ENCODE results near the gene RACGAP1. TPM values are rescaled to one million over a fixed set of nuclear protein-coding genes. Genes with fewer than 3 reads are reported as not detected.
A peak's percentile ranks its signal among the peaks of the same experiment; 100 is the strongest.

RACGAP1 gene
- total RNA-seq, 2 donors from 2014 or later: 121 to 150 TPM

- peaks cover 62% of the 10 kb centered on the region for H3K27me3 Mint-ChIP-seq (ENCODE audit: low read depth)
- H3K4me3 Mint-ChIP-seq: no peak overlapping the region
- peak in 1 of 2 donors; percentile 22 for ATAC-seq (replicated peaks in 1 of 2)
These were observed 70.1 kb downstream of the RACGAP1 start for GRCh38 chr12:49954863-49955830.

DNA sequence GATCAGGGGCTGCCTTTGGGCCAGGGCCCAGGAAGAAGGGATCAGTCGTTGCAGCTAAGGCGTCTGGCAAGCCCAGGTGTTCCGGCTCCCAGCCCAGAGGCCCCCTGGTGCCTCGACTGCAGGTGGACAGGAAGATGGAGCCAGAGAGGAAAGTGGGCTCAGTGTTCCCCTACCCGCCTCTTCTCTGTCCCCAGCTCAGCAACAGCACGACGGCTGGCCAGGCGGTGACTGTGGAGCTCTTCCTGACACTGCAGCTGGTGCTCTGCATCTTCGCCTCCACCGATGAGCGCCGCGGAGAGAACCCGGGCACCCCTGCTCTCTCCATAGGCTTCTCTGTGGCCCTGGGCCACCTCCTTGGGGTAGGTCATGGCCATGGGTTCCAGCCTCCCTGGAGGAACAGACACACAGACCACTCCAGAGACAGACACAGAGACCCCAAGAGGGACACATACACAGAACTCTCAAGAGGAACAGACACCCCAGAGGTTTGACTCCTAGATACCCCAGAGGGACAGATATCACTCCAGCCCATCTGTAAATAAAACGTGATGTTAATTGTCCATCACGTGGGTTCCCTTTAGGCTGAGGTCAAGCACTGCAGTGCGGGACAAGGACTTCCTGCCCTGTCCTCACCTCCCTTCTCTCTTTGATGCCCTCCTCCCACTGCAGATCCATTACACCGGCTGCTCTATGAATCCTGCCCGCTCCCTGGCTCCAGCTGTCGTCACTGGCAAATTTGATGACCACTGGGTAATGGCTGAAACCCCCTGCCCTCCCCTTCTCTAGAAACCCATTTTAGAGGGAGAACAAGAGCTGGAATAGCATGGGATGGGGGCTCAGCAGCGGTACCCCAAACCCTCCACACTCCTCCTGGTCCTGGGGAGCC, 71.1 kb downstream of the RACGAP1 start:
- Mint-ChIP-seq H3K4me3 (no peak overlapping the region), H3K36me3 (ENCODE audit: insufficient read depth in 2 of 2) (no peaks in the 10 kb centered on the region), H3K27me3 (ENCODE audit: low read depth) (peaks cover 53% of the 10 kb centered on the region), H3K9me3 (no peaks in the 10 kb centered on the region), H3K27ac (no peak overlapping the region), H3K4me1 (ENCODE audit: low read depth) (no peaks in the 10 kb centered on the region)
- no peak for ATAC-seq (replicated peaks in 1 of 2)
- DNase-seq: no peak

More at GRCh38 chr12:49954863-49955830, 70.1 kb downstream of the RACGAP1 start:
- DNase-seq: no peak
- no peaks in the 10 kb centered on the region for H3K9me3 Mint-ChIP-seq
- H3K4me1 Mint-ChIP-seq (ENCODE audit: low read depth): peaks cover under 1% of the 10 kb centered on the region
- H3K27ac Mint-ChIP-seq: no peak overlapping the region
- no peaks in the 10 kb centered on the region for H3K36me3 Mint-ChIP-seq (ENCODE audit: insufficient read depth in 2 of 2)

DNA sequence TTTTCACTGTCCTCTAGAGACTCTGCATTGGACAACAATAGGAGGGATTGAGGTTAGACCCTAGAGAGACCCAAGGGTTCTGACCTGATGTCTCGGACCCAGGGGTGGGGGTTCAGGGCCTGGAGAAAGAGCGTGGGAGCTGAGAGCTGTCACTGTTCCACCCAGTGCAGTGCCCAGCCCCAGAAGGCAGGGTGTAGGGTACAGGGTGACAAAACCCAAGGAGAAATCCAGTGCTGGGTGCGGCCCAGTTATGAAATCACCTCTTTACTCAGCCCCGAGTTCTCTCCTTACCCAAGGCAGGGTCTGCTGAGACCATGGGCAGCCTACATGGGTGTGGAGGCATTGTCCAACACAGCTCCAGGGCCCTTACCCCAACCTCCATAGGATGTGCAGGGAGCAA, 72.1 kb downstream of the RACGAP1 start:
- no peaks in the 10 kb centered on the region for H3K4me1 Mint-ChIP-seq (ENCODE audit: low read depth)
- no peaks in the 10 kb centered on the region for H3K9me3 Mint-ChIP-seq
- H3K27me3 Mint-ChIP-seq (ENCODE audit: low read depth): peaks cover 43% of the 10 kb centered on the region
- ATAC-seq (replicated peaks in 1 of 2) (no peak), DNase-seq (no peak)
- no peak overlapping the region for H3K4me3 Mint-ChIP-seq
- no peaks in the 10 kb centered on the region for H3K36me3 Mint-ChIP-seq (ENCODE audit: insufficient read depth in 2 of 2)
- H3K27ac Mint-ChIP-seq: no peak overlapping the region

DNA sequence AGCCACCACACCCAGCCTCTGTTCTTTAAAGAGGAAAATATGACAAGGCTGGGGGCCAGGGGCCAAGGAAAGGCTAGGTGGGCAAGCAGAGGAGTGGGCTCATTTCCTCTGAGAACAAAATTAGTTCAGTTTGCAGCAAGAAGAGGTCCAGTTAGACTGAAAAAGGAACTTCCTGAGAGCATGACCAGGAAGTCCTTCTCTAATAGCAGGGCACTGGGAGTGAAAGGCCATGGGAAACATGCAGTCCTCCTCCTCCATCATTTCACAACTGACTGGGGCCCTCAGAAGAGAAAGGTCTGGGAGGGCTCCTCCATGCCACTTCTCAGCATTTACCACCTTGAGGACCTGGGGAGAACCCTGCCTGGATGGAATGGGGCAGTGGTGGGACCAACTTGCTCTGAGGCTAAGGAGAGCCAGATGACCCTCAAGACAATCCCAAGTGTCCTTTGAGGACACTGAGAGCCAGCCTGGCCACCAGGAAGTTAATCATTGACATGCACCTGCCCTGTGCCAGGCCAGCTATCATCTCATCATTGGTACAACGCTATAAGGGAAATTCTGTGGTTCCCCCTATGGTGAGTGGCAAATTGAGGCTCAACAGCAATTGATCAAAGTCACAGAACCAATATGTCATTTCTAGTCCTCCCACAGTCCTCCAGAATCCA, 72.8 kb downstream of the RACGAP1 start:
- Mint-ChIP-seq H3K27ac (no peak overlapping the region), H3K9me3 (no peaks in the 10 kb centered on the region), H3K4me3 (no peak overlapping the region), H3K36me3 (ENCODE audit: insufficient read depth in 2 of 2) (no peaks in the 10 kb centered on the region), H3K4me1 (ENCODE audit: low read depth) (no peaks in the 10 kb centered on the region), H3K27me3 (ENCODE audit: low read depth) (peaks cover 36% of the 10 kb centered on the region)
- DNase-seq (no peak), ATAC-seq (replicated peaks in 1 of 2) (no peak)

DNA sequence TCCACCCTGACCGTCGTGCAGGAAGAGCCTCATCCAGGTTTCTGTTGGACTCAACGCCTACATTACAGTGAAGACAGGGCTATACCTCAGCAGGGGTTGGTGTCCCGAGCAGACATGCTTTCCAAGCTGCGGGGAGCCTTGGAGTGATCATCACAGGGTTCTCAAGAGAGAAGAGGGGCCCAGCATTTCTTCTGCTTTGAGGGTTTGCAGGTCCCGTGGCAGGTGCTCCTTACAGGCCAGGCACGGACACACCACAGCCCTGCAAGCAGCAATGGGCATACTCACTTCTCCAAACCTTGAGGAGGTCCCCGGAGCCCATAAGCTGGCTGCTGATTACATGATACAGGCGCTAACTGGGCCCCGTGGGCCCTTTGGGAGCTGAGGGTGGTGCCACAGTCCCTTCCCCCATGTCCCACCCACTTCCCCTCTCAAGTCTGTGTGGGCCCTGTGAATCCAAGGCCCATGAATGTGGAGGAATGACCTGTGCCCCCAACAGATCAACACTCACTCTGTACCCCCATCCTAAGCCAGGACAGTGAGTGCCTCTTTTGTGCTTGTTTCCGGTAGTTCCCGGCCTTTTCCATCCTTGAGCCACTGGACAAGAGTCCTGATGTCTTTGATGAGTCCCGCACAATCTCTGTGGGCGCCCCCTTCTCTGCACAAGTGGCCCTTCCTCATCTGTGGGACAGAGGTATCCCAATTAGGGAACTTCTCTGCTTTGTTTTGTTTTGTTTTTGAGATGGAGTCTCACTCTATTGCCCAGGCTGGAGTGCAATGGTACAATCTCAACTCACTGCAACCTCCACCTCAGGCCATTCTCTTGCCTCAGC, 73.7 kb downstream of the RACGAP1 start:
- no peaks in the 10 kb centered on the region for H3K4me1 Mint-ChIP-seq (ENCODE audit: low read depth)
- DNase-seq (no peak), ATAC-seq (replicated peaks in 1 of 2) (no peak)
- H3K4me3 Mint-ChIP-seq: no peak overlapping the region
- H3K27ac Mint-ChIP-seq: no peak overlapping the region
- H3K36me3 Mint-ChIP-seq (ENCODE audit: insufficient read depth in 2 of 2): no peaks in the 10 kb centered on the region
- H3K9me3 Mint-ChIP-seq: no peaks in the 10 kb centered on the region
- peaks cover 27% of the 10 kb centered on the region for H3K27me3 Mint-ChIP-seq (ENCODE audit: low read depth)

GRCh38 chr12:49950273-49951251, 74.7 kb downstream of the RACGAP1 start, which contains the start of gene AQP2:
Gene AQP2, plus strand, starts transcription at chr12:49950737. Its CDS starts 94 bp downstream, at chr12:49950831.
- H3K27ac Mint-ChIP-seq: no peak within 1 kb of the TSS
- ATAC-seq (replicated peaks in 1 of 2) (no peak), DNase-seq (no peak)
- H3K4me1 Mint-ChIP-seq (ENCODE audit: low read depth): peaks cover 10% of the 10 kb centered on the region
- no peaks in the 10 kb centered on the region for H3K36me3 Mint-ChIP-seq (ENCODE audit: insufficient read depth in 2 of 2)
- H3K27me3 Mint-ChIP-seq (ENCODE audit: low read depth): peaks cover 19% of the 10 kb centered on the region
- no peaks in the 10 kb centered on the region for H3K9me3 Mint-ChIP-seq
- H3K4me3 Mint-ChIP-seq: no peak within 1 kb of the TSS

GRCh38 chr12:49949866-49950265, 75.4 kb downstream of the RACGAP1 start:
- H3K27me3 Mint-ChIP-seq (ENCODE audit: low read depth): peaks cover 14% of the 10 kb centered on the region

GRCh38 chr12:49948866-49949845, 76.1 kb downstream of the RACGAP1 start:
- no peak for ATAC-seq (replicated peaks in 1 of 2)
- Mint-ChIP-seq H3K9me3 (no peaks in the 10 kb centered on the region), H3K27ac (no peak overlapping the region), H3K4me3 (no peak overlapping the region), H3K27me3 (ENCODE audit: low read depth) (peaks cover 7% of the 10 kb centered on the region), H3K4me1 (ENCODE audit: low read depth) (peaks cover 23% of the 10 kb centered on the region), H3K36me3 (ENCODE audit: insufficient read depth in 2 of 2) (no peaks in the 10 kb centered on the region)
- no peak for DNase-seq

More at GRCh38 chr12:49949866-49950265, 75.4 kb downstream of the RACGAP1 start:
- Mint-ChIP-seq H3K27ac (no peak overlapping the region), H3K4me3 (no peak overlapping the region), H3K36me3 (ENCODE audit: insufficient read depth in 2 of 2) (no peaks in the 10 kb centered on the region), H3K4me1 (ENCODE audit: low read depth) (peaks cover 17% of the 10 kb centered on the region), H3K9me3 (no peaks in the 10 kb centered on the region)
- ATAC-seq (replicated peaks in 1 of 2): no peak
- DNase-seq: no peak

DNA sequence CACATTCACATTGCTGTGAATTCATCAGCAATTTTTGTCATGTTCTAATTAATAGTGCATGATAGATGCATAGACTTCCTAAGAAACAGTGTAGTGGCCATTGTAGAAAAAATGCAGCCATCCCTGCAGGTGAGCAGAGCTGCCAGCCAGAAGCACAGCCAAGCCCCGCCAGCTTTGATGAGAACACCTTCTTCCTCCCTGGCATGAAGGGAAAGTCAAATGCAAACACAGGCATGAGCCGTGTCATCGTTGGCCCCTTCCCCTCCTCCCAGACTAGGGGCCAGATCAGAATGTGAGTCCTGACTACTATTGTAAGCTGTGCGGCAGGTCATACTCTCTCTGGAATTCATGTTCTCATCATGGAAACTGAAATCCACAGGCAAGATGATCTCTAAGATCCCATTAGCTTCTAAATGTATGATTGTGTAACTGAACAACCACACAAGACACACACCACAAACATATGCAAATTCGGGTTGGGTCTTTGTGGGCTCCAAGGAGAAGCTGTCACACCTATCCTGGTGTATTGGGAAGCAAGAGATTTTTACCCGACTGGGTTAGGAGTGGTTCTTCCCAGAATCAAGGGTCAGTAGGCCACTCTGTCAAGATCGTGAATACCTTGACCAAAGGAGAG, 77.6 kb downstream of the RACGAP1 start:
- ATAC-seq (replicated peaks in 1 of 2): no peak
- Mint-ChIP-seq H3K36me3 (ENCODE audit: insufficient read depth in 2 of 2) (no peaks in the 10 kb centered on the region), H3K4me1 (ENCODE audit: low read depth) (peaks cover 23% of the 10 kb centered on the region), H3K4me3 (no peak overlapping the region), H3K27me3 (ENCODE audit: low read depth) (no peaks in the 10 kb centered on the region), H3K9me3 (no peaks in the 10 kb centered on the region), H3K27ac (no peak overlapping the region)
- DNase-seq: no peak

DNA sequence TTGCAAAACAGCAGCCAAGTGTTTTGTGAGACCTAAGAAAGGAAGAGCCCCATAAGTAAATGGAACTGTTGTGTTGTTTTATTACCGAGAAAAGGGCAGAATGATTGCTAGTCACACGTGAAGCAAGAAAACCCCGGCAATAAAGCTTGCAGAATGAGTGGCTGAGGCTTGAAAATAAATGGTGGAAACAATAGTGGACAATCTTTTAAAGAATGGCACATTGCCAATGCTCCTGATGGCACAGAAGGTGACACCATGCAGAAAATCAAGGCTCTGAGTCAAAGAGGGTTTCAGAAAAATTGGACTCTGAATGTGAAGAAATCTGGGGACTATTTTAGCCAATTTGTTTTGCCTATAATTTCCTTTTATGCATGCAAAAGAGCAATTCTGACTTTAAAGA, 78.8 kb downstream of the RACGAP1 start:
- H3K4me1 Mint-ChIP-seq (ENCODE audit: low read depth): peaks cover 23% of the 10 kb centered on the region
- no peak overlapping the region for H3K27ac Mint-ChIP-seq

More for the DNA sequence above, 78.8 kb downstream of the RACGAP1 start:
- Mint-ChIP-seq H3K36me3 (ENCODE audit: insufficient read depth in 2 of 2) (no peaks in the 10 kb centered on the region), H3K27me3 (ENCODE audit: low read depth) (no peaks in the 10 kb centered on the region), H3K9me3 (no peaks in the 10 kb centered on the region), H3K4me3 (peak overlapping the region in 1 of 2 donors; percentile 74)
- DNase-seq (no peak), ATAC-seq (replicated peaks in 1 of 2) (no peak)

Data from activated T-cell treated with anti-CD3 and anti-CD28 coated beads, Interleukin-2, amount 50 U/mL, for 72 hours (primary cell).